Hepatocyte (in vitro differentiated cells): Measurements from ENCODE around the gene ARHGAP15.

Experiments
- EZH2 ChIP-seq: fragments of 200-600 bp; sonication (generic); IDR thresholded peaks from 2 replicates; pipeline ENCODE4 v1.6.1; 2016; ENCODE audit warnings: antibody characterized with exemption, mild to moderate bottlenecking, borderline replicate concordance
- EZH2phosphoT487 ChIP-seq: fragments of 200-600 bp; sonication (generic); IDR thresholded peaks from one replicate; pipeline ENCODE4 v1.6.1; 2018; ENCODE audit warnings: antibody characterized with exemption, mild to moderate bottlenecking, low read depth, moderate library complexity; ENCODE audit not compliant: unreplicated experiment, severe bottlenecking
- TF ChIP-seq, protein P1 (sequence below): fragments of 200-600 bp; sonication (generic); IDR thresholded peaks from 2 replicates; pipeline ENCODE4 v1.5.1; 2016; ENCODE audit warnings: antibody characterized with exemption, mild to moderate bottlenecking; ENCODE audit not compliant: poor library complexity

GRCh38 chr2:143730155-143730952 lies 601.1 kb downstream of the ARHGAP15 start:
- TF ChIP-seq, protein P1, sequence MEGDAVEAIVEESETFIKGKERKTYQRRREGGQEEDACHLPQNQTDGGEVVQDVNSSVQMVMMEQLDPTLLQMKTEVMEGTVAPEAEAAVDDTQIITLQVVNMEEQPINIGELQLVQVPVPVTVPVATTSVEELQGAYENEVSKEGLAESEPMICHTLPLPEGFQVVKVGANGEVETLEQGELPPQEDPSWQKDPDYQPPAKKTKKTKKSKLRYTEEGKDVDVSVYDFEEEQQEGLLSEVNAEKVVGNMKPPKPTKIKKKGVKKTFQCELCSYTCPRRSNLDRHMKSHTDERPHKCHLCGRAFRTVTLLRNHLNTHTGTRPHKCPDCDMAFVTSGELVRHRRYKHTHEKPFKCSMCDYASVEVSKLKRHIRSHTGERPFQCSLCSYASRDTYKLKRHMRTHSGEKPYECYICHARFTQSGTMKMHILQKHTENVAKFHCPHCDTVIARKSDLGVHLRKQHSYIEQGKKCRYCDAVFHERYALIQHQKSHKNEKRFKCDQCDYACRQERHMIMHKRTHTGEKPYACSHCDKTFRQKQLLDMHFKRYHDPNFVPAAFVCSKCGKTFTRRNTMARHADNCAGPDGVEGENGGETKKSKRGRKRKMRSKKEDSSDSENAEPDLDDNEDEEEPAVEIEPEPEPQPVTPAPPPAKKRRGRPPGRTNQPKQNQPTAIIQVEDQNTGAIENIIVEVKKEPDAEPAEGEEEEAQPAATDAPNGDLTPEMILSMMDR, result no peak
- TF ChIP-seq EZH2 (no peak), EZH2phosphoT487 (no peak)
